Measurements from ENCODE around the gene CTTN. TPM values are rescaled to one million over a fixed set of nuclear protein-coding genes. Genes with fewer than 3 reads are reported as not detected.

CTTN gene
- total and polyA plus RNA-seq, 7 donors, result 44.1 to 117 (median 88.4) TPM

GRCh38 chr11:70468256-70469195, 70.2 kb downstream of the CTTN start:
- H3K27me3 ChIP-seq (ENCODE audit: insufficient read depth in 3 of 3, low read length in 2 of 3), result peaks cover 0 to 1% (median 0%) of the 10 kb centered on the region in 3 donors
- no peak overlapping the region for H3K27ac ChIP-seq
- H3K4me1 ChIP-seq, result peaks cover 10% of the 10 kb centered on the region
- no peak for TF ChIP-seq CTCF (IDR thresholded peaks at IDR 0.05)
- DNase-seq (no peak), ATAC-seq (no peak)
- WGBS, 3 donors, result 83 to 87% (median 85%) methylated on average over 19 of the region's 19 CpGs
- H3K36me3 ChIP-seq (ENCODE audit: insufficient read depth in 1 of 2, low read depth in 1 of 2), result no peaks in the 10 kb centered on the region
- no peak overlapping the region for H3K4me3 ChIP-seq
- intact Hi-C loops (cut with DNase I), result no loop called here
- H3K9me3 ChIP-seq, result no peaks in the 10 kb centered on the region

- WGBS, 3 donors, result 21 to 29% (median 28%) methylated on average over 6 of the region's 6 CpGs
- intact Hi-C loops (cut with DNase I), result no loop called here
These were observed 71.8 kb downstream of the CTTN start for GRCh38 chr11:70470127-70470526.

GRCh38 chr11:70471254-70471653, 72.9 kb downstream of the CTTN start:
- ATAC-seq, result no peak
- DNase-seq, result no peak
- Histone ChIP-seq H3K27ac (no peak overlapping the region), H3K36me3 (ENCODE audit: insufficient read depth in 1 of 2, low read depth in 1 of 2) (no peaks in the 10 kb centered on the region), H3K4me3 (no peak overlapping the region), H3K9me3 (no peaks in the 10 kb centered on the region), H3K27me3 (ENCODE audit: insufficient read depth in 3 of 3, low read length in 2 of 3) (no peaks in the 10 kb centered on the region), H3K4me1 (peaks cover 10% of the 10 kb centered on the region)
- WGBS, 3 donors, result 50 to 57% (median 55%) methylated on average over 7 of the region's 7 CpGs
- intact Hi-C loops (cut with DNase I), result no loop called here
- TF ChIP-seq CTCF (IDR thresholded peaks at IDR 0.05), result no peak

More at GRCh38 chr11:70470127-70470526, 71.8 kb downstream of the CTTN start:
- H3K36me3 ChIP-seq (ENCODE audit: insufficient read depth in 1 of 2, low read depth in 1 of 2), result no peaks in the 10 kb centered on the region
- peaks cover 10% of the 10 kb centered on the region for H3K4me1 ChIP-seq
- TF ChIP-seq CTCF (IDR thresholded peaks at IDR 0.05), result no peak
- no peaks in the 10 kb centered on the region for H3K27me3 ChIP-seq (ENCODE audit: insufficient read depth in 3 of 3, low read length in 2 of 3)
- H3K4me3 ChIP-seq, result no peak overlapping the region
- ATAC-seq (peak; percentile 79 to 97 (median 96)), DNase-seq (no peak)
- no peaks in the 10 kb centered on the region for H3K9me3 ChIP-seq
- peak overlapping the region; percentile 47 for H3K27ac ChIP-seq

GRCh38 chr11:70472240-70472639, 73.9 kb downstream of the CTTN start:
- H3K9me3 ChIP-seq, result no peaks in the 10 kb centered on the region
- intact Hi-C loops (cut with DNase I), result no loop called here
- TF ChIP-seq CTCF (IDR thresholded peaks at IDR 0.05), result no peak
- no peak overlapping the region for H3K4me3 ChIP-seq
- no peaks in the 10 kb centered on the region for H3K36me3 ChIP-seq (ENCODE audit: insufficient read depth in 1 of 2, low read depth in 1 of 2)
- no peak for DNase-seq
- ATAC-seq, result no peak
- H3K27ac ChIP-seq, result no peak overlapping the region
- H3K4me1 ChIP-seq, result peaks cover 10% of the 10 kb centered on the region
- WGBS, 3 donors, result 93 to 96% (median 93%) methylated on average over 9 of the region's 9 CpGs
- no peaks in the 10 kb centered on the region for H3K27me3 ChIP-seq (ENCODE audit: insufficient read depth in 3 of 3, low read length in 2 of 3)
